Left lung (tissue), 10 donors: ENCODE results near the gene GPR61. TPM values are rescaled to one million over a fixed set of nuclear protein-coding genes. Genes with fewer than 3 reads are reported as not detected.
A peak's percentile ranks its signal among the peaks of the same experiment; 100 is the strongest.

Experiments used
- ATAC-seq: fragments of 200-7000 bp; cut with Tn5 transposase; one replicate; pipeline ENCODE4 v1.9.1; 2020; ENCODE audit warnings: moderate library complexity
- DNase-seq, 4 donors: peaks; one replicate each; pipeline ENCODE4 v3.0.0-alpha.2; 2013 to 2020
- H3K27ac ChIP-seq, 2 donors: fragments of 200-600 bp; sonication (generic) in 1 of 2; one replicate each; pipeline versions ENCODE4 v1.5.0 to v1.8.0; 2020 to 2021
- H3K27me3 ChIP-seq, 2 donors: fragments of 200-600 bp; sonication (generic) in 1 of 2; one replicate each; pipeline versions ENCODE4 v1.5.0 to v1.8.0; 2020 to 2021
- H3K36me3 ChIP-seq, 2 donors: fragments of 200-600 bp; sonication (generic) in 1 of 2; one replicate each; pipeline versions ENCODE4 v1.5.0 to v1.8.0; 2020 to 2021
- H3K4me1 ChIP-seq, 2 donors: fragments of 200-600 bp; one replicate each; pipeline ENCODE4 v1.8.0; 2021
- H3K4me3 ChIP-seq, 2 donors: fragments of 200-600 bp; sonication (generic) in 1 of 2; one replicate each; pipeline versions ENCODE4 v1.5.0 to v1.8.0; 2020 to 2021; ENCODE audit warnings: mild to moderate bottlenecking in 1 of 2
- H3K9me3 ChIP-seq, 2 donors: fragments of 200-600 bp; sonication (generic) in 1 of 2; one replicate each; pipeline versions ENCODE4 v1.5.0 to v1.8.0; 2020 to 2021
- intact Hi-C, 2 donors: fragments of 100-400 bp; cut with DNase I; formaldehyde crosslinking; loops; one replicate each; pipeline versions ENCODE4 v1.11.2 to v1.14.2; 2022
- polyA plus RNA-seq, 6 donors: library from polyadenylated mRNA; unstranded; fragments of 120-200 nt; gene quantifications; one replicate each; pipeline ENCODE4 v1.2.1, GENCODE V29; 2013; ENCODE audit not compliant: insufficient read length in 6 of 6
- total RNA-seq, 2 donors: library from RNA; stranded (reverse); fragmentation: NEBNext Ultra II Directional; extraction: Animal tissue kit (Norgen Biotek cat#: 25700); gene quantifications; one replicate each; pipeline ENCODE4 v1.2.1, GENCODE V29; 2021
- TF ChIP-seq, protein P1 (sequence below), 2 donors: fragments of 200-600 bp; sonication (generic) in 1 of 2; IDR thresholded peaks; one replicate each; pipeline versions ENCODE4 v1.5.0 to v1.8.0; 2021; ENCODE audit warnings: antibody characterized with exemption in 2 of 2
- donor health status: DM: no; HTN: yes; CAD: no.
- donor health status: DM: no; HTN: no; CAD: no.

Gene GPR61
- total and polyA plus RNA-seq, 8 donors: 0.43 to 0.93 (median 0.69) TPM; not detected in 2

DNA sequence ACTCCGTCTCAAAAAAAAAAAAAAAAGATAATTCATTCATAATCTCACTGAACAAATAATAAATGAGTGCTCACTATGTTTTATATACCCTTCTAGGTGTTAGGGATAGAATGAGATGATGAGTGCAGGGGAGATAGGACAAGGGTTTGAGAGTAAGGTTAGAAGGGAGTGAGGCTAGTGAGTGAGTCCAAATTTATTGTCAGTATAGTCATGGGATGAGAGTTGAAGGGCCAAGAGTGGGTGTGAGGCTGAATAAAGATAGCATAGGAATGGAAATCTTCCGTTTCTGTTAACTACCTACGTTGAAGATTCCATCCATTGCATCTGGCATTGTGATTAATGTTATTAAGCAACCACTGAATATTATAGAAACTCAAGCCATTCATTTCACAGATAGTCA lies 25.6 kb downstream of the GPR61 start:
- Histone ChIP-seq H3K4me3 (no peak overlapping the region), H3K36me3 (no peaks in the 10 kb centered on the region), H3K27ac (no peak overlapping the region), H3K4me1 (peaks cover 9 to 66% of the 10 kb centered on the region in 2 donors), H3K9me3 (no peaks in the 10 kb centered on the region), H3K27me3 (no peaks in the 10 kb centered on the region)
- intact Hi-C loops: no loop called here
- ATAC-seq (no peak), DNase-seq (no peak)
- TF ChIP-seq, protein P1, sequence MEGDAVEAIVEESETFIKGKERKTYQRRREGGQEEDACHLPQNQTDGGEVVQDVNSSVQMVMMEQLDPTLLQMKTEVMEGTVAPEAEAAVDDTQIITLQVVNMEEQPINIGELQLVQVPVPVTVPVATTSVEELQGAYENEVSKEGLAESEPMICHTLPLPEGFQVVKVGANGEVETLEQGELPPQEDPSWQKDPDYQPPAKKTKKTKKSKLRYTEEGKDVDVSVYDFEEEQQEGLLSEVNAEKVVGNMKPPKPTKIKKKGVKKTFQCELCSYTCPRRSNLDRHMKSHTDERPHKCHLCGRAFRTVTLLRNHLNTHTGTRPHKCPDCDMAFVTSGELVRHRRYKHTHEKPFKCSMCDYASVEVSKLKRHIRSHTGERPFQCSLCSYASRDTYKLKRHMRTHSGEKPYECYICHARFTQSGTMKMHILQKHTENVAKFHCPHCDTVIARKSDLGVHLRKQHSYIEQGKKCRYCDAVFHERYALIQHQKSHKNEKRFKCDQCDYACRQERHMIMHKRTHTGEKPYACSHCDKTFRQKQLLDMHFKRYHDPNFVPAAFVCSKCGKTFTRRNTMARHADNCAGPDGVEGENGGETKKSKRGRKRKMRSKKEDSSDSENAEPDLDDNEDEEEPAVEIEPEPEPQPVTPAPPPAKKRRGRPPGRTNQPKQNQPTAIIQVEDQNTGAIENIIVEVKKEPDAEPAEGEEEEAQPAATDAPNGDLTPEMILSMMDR (IDR thresholded peaks at IDR 0.05): no peak

DNA sequence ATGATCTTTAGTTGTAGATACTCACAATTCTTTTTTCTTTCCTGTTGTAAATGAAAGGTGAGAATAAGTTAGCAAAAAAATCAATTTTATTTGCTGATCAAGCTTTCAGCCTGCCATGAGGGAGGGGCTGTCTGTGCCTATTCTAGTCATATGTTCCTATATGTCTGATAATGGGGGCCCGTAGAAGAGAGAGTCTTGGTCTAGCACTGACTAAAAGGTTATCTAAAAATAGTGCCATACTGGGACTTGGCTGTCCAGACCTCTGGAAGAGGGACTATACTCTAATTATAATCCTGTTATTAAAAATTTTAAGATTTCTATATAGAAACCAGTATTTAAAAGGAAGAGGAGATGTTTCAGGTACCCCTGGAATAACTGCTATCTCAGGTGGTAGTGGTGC lies 27.3 kb downstream of the GPR61 start:
- intact Hi-C loops: no loop called here
- H3K4me3 ChIP-seq: no peak overlapping the region
- no peak overlapping the region for H3K27ac ChIP-seq
- TF ChIP-seq, protein P1 (IDR thresholded peaks at IDR 0.05): no peak
- H3K9me3 ChIP-seq: no peaks in the 10 kb centered on the region
- H3K36me3 ChIP-seq: no peaks in the 10 kb centered on the region
- no peaks in the 10 kb centered on the region for H3K27me3 ChIP-seq
- ATAC-seq (no peak), DNase-seq (no peak)
- peaks cover 9 to 77% of the 10 kb centered on the region in 2 donors for H3K4me1 ChIP-seq

DNA sequence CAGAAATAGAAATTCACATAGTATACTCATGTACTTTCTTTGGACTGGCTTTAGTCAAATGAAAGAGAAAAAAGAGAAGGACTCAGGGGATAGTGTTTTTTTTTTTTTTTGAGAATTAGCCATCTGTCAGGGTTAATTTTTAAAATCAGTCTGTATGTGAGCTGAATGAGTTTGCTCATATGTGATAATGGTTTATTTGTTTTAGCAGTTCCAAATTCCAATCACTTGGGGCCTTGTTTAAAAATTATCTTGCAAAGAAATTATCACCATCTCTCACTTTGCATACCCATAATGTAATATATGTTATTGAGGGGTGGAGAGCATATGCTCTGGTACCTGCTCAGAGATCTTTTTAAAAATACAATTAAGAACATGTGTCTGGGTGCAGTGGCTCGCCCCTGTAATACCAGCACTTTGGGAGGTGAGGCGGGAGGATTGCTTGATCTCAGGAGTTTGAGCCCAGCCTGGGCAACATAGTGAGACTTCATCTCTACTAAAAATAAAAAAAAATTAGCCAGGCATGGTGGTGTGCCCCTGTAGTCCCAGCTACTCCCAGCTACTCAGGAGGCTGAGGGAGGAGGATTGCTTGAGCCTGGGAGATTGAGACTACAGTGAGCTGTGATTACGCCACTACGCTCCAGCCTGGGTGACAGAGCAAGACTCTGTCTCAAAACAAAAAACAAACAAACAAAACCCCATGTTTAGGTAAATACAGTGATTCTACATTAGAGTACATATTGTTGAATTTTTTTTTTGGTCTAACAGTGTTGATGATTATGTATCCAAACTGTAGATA lies 28.4 kb downstream of the GPR61 start:
- peak overlapping the region in 1 of 2 donors; percentile 46 for H3K27ac ChIP-seq
- H3K9me3 ChIP-seq: no peaks in the 10 kb centered on the region
- DNase-seq (no peak), ATAC-seq (no peak)
- H3K27me3 ChIP-seq: no peaks in the 10 kb centered on the region
- H3K36me3 ChIP-seq: no peaks in the 10 kb centered on the region
- H3K4me1 ChIP-seq: peaks cover 7 to 79% of the 10 kb centered on the region in 2 donors
- H3K4me3 ChIP-seq: no peak overlapping the region
- intact Hi-C loops: no loop called here
- TF ChIP-seq, protein P1 (IDR thresholded peaks at IDR 0.05): no peak

GRCh38 chr1:109569323-109569722 lies 29.7 kb downstream of the GPR61 start:
- no peak for DNase-seq
- peaks cover 0 to 2% of the 10 kb centered on the region in 2 donors for H3K36me3 ChIP-seq
- TF ChIP-seq, protein P1 (IDR thresholded peaks at IDR 0.05): no peak
- H3K4me1 ChIP-seq: peaks cover 8 to 79% of the 10 kb centered on the region in 2 donors
- H3K27me3 ChIP-seq: no peaks in the 10 kb centered on the region
- H3K9me3 ChIP-seq: no peaks in the 10 kb centered on the region
- intact Hi-C loops: no loop called here
- H3K27ac ChIP-seq: peak overlapping the region in 1 of 2 donors; percentile 46
- no peak for ATAC-seq
- H3K4me3 ChIP-seq: no peak overlapping the region

DNA sequence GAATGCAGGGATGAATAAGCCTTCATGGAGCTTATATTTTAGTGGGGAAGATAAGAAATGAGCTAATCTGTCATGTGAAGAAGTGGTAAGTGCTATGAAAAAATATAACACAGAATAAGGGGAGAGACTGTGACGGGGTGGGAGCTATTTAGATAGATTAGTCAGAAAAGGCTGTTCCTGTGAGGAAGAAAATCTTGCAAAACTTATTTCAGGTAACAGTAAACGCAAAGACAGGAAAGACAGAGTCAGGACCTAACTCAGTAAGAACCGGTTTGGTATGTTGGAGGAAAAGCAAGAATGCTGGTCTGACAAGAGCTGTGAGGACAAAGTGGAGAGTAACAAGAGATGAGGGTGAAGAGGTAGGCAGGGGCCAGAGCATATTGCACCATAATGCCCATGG lies 30.7 kb downstream of the GPR61 start:
- H3K27me3 ChIP-seq: no peaks in the 10 kb centered on the region
- DNase-seq: peak in 1 of 4 donors; percentile 49
- H3K9me3 ChIP-seq: no peaks in the 10 kb centered on the region
- peak overlapping the region; percentile 13 to 46 for H3K27ac ChIP-seq
- no peak overlapping the region for H3K4me3 ChIP-seq
- peaks cover 0 to 5% of the 10 kb centered on the region in 2 donors for H3K36me3 ChIP-seq
- peaks cover 8 to 84% of the 10 kb centered on the region in 2 donors for H3K4me1 ChIP-seq
- TF ChIP-seq, protein P1 (IDR thresholded peaks at IDR 0.05): no peak
- ATAC-seq: peak; percentile 95
- intact Hi-C loops: no loop called here
